HG03280 (cell line): ENCODE results near the gene TNS3.

ENCODE experiments used
- ATAC-seq: cut with Tn5 transposase; IDR thresholded peaks from one replicate; pipeline ENCODE4 v1.9.1; 2021; ENCODE audit warnings: mild to moderate bottlenecking, moderate library complexity; ENCODE audit not compliant: unreplicated experiment

TNS3 gene

GRCh38 chr7:47376991-47377616 lies 204.8 kb downstream of the TNS3 start:
- ATAC-seq, result no peak

GRCh38 chr7:47375121-47375938 lies 206.6 kb downstream of the TNS3 start:
- ATAC-seq, result no peak

- ATAC-seq, result no peak
Measured at GRCh38 chr7:47374538-47374937, 207.4 kb downstream of the TNS3 start.

GRCh38 chr7:47373871-47374451 lies 207.9 kb downstream of the TNS3 start:
- ATAC-seq, result no peak

GRCh38 chr7:47371733-47372368 lies 210.1 kb downstream of the TNS3 start:
- no peak for ATAC-seq

GRCh38 chr7:47371317-47371716 lies 210.6 kb downstream of the TNS3 start:
- no peak for ATAC-seq

GRCh38 chr7:47370461-47371042 lies 211.4 kb downstream of the TNS3 start:
- no peak for ATAC-seq

GRCh38 chr7:47369736-47370135 lies 212.2 kb downstream of the TNS3 start:
- no peak for ATAC-seq

- no peak for ATAC-seq
Measured at GRCh38 chr7:47368190-47368812, 213.6 kb downstream of the TNS3 start.

- no peak for ATAC-seq
Measured at GRCh38 chr7:47367369-47367768, 214.5 kb downstream of the TNS3 start.

GRCh38 chr7:47366960-47367359 lies 215.0 kb downstream of the TNS3 start:
- no peak for ATAC-seq

- ATAC-seq, result no peak
Measured at GRCh38 chr7:47366211-47366610, 215.7 kb downstream of the TNS3 start.

GRCh38 chr7:47362984-47363383 lies 218.9 kb downstream of the TNS3 start:
- no peak for ATAC-seq

GRCh38 chr7:47361746-47362215 lies 220.1 kb downstream of the TNS3 start:
- no peak for ATAC-seq

- no peak for ATAC-seq
Measured at GRCh38 chr7:47361236-47361635, 220.7 kb downstream of the TNS3 start.

GRCh38 chr7:47360301-47360900 lies 221.5 kb downstream of the TNS3 start:
- no peak for ATAC-seq

- ATAC-seq, result no peak
Measured at GRCh38 chr7:47358944-47359588, 222.8 kb downstream of the TNS3 start.

GRCh38 chr7:47358357-47358756 lies 223.6 kb downstream of the TNS3 start:
- no peak for ATAC-seq

- ATAC-seq, result no peak
Measured at GRCh38 chr7:47357863-47358262, 224.0 kb downstream of the TNS3 start.

- no peak for ATAC-seq
Measured at GRCh38 chr7:47357361-47357760, 224.6 kb downstream of the TNS3 start.
